HepG2 (cell line): ENCODE results near the gene ERBB4. TPM values are rescaled to one million over a fixed set of nuclear protein-coding genes. Genes with fewer than 3 reads are reported as not detected.

ENCODE experiments used
- ATAC-seq: fragments of 200-7000 bp; cut with Tn5 transposase; 3 replicates; pipeline ENCODE4 v1.9.1; 2020; ENCODE audit warnings: mild to moderate bottlenecking, moderate library complexity
- BruUV-seq: library from RNA; stranded (reverse); fragments of 400-500 nt; replicated peaks from 2 replicates; lab custom pipeline; 2021; lab: Mats Ljungman, UMichigan
- CTCF ChIA-PET: fragments of 300-600 bp; formaldehyde crosslinking; extraction: SDS; loops from one replicate; lab custom pipeline; 2021; ENCODE audit warnings: low total read pairs, inconsistent platforms, low intra/inter-chr PET ratio; lab: Yijun Ruan, JAX
- POLR2A ChIA-PET: fragments of 350-600 bp; sonication (Branson Sonifier 250); formaldehyde crosslinking; loops from one replicate; lab custom pipeline; 2020; ENCODE audit warnings: antibody characterized with exemption, inconsistent platforms; lab: Yijun Ruan, JAX
- DNase-seq: peaks from one replicate; pipeline ENCODE4 v3.0.0-alpha.2; 2015; ENCODE audit warnings: low spot score
- FAIRE-seq: peaks from 3 replicates; lab custom pipeline; 2011; peaks lifted over from hg19 to GRCh38; lab: Jason Lieb, UNC
- H2AFZ ChIP-seq: one replicate; pipeline ENCODE4 v1.6.1; 2011; ENCODE audit warnings: low read length, inconsistent platforms
- H3K27ac ChIP-seq: fragments of 300-600 bp; 3 replicates; pipeline ENCODE4 v1.8.0; 2011; ENCODE audit warnings: mixed run types, mild to moderate bottlenecking, mixed read lengths, low read length, inconsistent platforms; ENCODE audit not compliant: insufficient read depth; ENCODE audit errors: extremely low read length
- H3K27me3 ChIP-seq, 2 experiments: fragments of 200-600 bp in 1 of 2; 2 replicates in 1 of 2; 3 replicates in 1 of 2; pipeline versions ENCODE4 v1.6.0 to v1.8.0; 2011; ENCODE audit warnings: low read length in 2 of 2, mild to moderate bottlenecking in 2 of 2, moderate library complexity in 2 of 2, inconsistent platforms in 1 of 2; ENCODE audit not compliant: insufficient read depth in 2 of 2, control insufficient read depth in 1 of 2
- H3K36me3 ChIP-seq, 2 experiments: fragments of 200-600 bp in 1 of 2; replicated peaks in 1 of 2; 2 replicates in 1 of 2; 3 replicates in 1 of 2; pipeline versions ENCODE4 v1.5.1 to v1.8.0; 2011; ENCODE audit warnings: low read length in 2 of 2, inconsistent platforms in 1 of 2; ENCODE audit not compliant: insufficient read depth in 2 of 2, control insufficient read depth in 1 of 2
- H3K4me1 ChIP-seq: 2 replicates; pipeline ENCODE4 v1.5.1; 2012; ENCODE audit warnings: low read length, inconsistent platforms; ENCODE audit not compliant: insufficient read depth
- H3K4me2 ChIP-seq: 2 replicates; pipeline ENCODE4 v1.6.0; 2011; ENCODE audit warnings: low read depth, low read length, inconsistent platforms
- H3K4me3 ChIP-seq, 3 experiments: fragments of 200-600 bp in 1 of 3; sonication (generic), shearing (Covaris generic) in 1 of 3; replicated peaks in 1 of 3; 2 replicates each; pipeline ENCODE4 v1.5.1; 2011 to 2016; ENCODE audit warnings: low read length in 3 of 3, inconsistent platforms in 2 of 3, low read depth in 2 of 3, mild to moderate bottlenecking in 2 of 3, control low read depth in 1 of 3, mixed read lengths in 1 of 3; ENCODE audit not compliant: insufficient read depth in 1 of 3
- H3K79me2 ChIP-seq: one replicate; pipeline ENCODE4 v1.6.1; 2011; ENCODE audit warnings: low read length, inconsistent platforms; ENCODE audit not compliant: insufficient read depth
- H3K9ac ChIP-seq: 2 replicates; pipeline ENCODE4 v1.6.0; 2011; ENCODE audit warnings: mild to moderate bottlenecking, low read depth, low read length, inconsistent platforms; ENCODE audit not compliant: insufficient read depth
- H3K9me3 ChIP-seq: 2 replicates; pipeline ENCODE4 v1.5.1; 2012; ENCODE audit warnings: mild to moderate bottlenecking, low read length
- H4K20me1 ChIP-seq: 2 replicates; pipeline ENCODE4 v1.6.0; 2011; ENCODE audit warnings: inconsistent platforms, mild to moderate bottlenecking, low read length, moderate library complexity; ENCODE audit not compliant: insufficient read depth
- ARNTL ChIP-seq: sonication (generic); formaldehyde crosslinking; IDR thresholded peaks from 2 replicates; pipeline ENCODE4 v1.4.0; 2020; ENCODE audit warnings: mild to moderate bottlenecking, missing genetic modification reagents
- ATM ChIP-seq: fragments of 450-650 bp; IDR thresholded peaks from 2 replicates; pipeline ENCODE4 v1.7.1; 2017; ENCODE audit warnings: mild to moderate bottlenecking, borderline replicate concordance
- CCAR2 ChIP-seq: fragments of 200-400 bp; formaldehyde crosslinking; optimal IDR thresholded peaks from 2 replicates; pipeline ENCODE3; 2018; ENCODE audit warnings: low read depth, mild to moderate bottlenecking, low read length, moderate library complexity
- FOXA1 ChIP-seq, 2 experiments: fragments of 450-650 bp in 1 of 2; sonication (generic) in 1 of 2; formaldehyde crosslinking in 1 of 2; IDR thresholded peaks; 2 replicates each; pipeline versions ENCODE4 v1.4.0 to v1.6.1; 2016 to 2020; ENCODE audit warnings: missing genetic modification reagents in 1 of 2
- SP4 ChIP-seq: sonication (generic); formaldehyde crosslinking; IDR thresholded peaks from 2 replicates; pipeline ENCODE4 v1.8.1; 2023; ENCODE audit warnings: mild to moderate bottlenecking, missing genetic modification reagents
- SRSF1 ChIP-seq: fragments of 200-400 bp; formaldehyde crosslinking; optimal IDR thresholded peaks from 2 replicates; pipeline ENCODE3; 2017; ENCODE audit warnings: mild to moderate bottlenecking, low read depth, low read length, moderate library complexity
- TEAD2 ChIP-seq: sonication (generic); formaldehyde crosslinking; IDR thresholded peaks from 2 replicates; pipeline ENCODE4 v1.9.0; 2021; ENCODE audit warnings: missing genetic modification reagents
- ZSCAN31 ChIP-seq: sonication (generic); formaldehyde crosslinking; IDR thresholded peaks from 2 replicates; pipeline ENCODE4 v1.5.0; 2020; ENCODE audit warnings: low read depth, mild to moderate bottlenecking, missing genetic modification reagents
- WGBS: methylation state at CpG from one replicate; pipeline ENCODE4 v1.1.6; 2017; ENCODE audit warnings: low lambda C conversion rate; 5-methylcytosine and 5-hydroxymethylcytosine counted together
- in situ Hi-C: cut with HindIII; loops from 2 replicates; pipeline ENCODE4 v1.10.0; 2017; ENCODE audit warnings: low pct_unique_long_range_greater_than_20kb; ENCODE audit not compliant: extremely low pct_ligation_motif_present
- intact Hi-C: fragments of 100-400 bp; cut with micrococcal nuclease; formaldehyde crosslinking; loops from one replicate; pipeline ENCODE4 v1.10.0; 2022; ENCODE audit not compliant: unreplicated experiment
- polyA plus RNA-seq, 8 experiments: library from polyadenylated mRNA; depleted of rRNA in 3 of 8; stranded (reverse) in 7 of 8; unstranded in 1 of 8; fragments of >200 nt; fragmentation: Illumina TruSeq in 4 of 8; extraction: Trizol in 4 of 8; gene quantifications; 2 replicates each; pipeline versions ENCODE4 v1.2.1 to v1.2.3, GENCODE V29; 2011 to 2016; ENCODE audit warnings: low read depth in 4 of 8, missing spikeins in 1 of 8, mixed read lengths in 1 of 8; ENCODE audit not compliant: insufficient read depth in 1 of 8
- total RNA-seq, 5 experiments: library from RNA; depleted of rRNA; stranded (reverse); fragments of >200 nt; fragmentation: Illumina TruSeq; extraction: Trizol; gene quantifications; 2 replicates each; pipeline ENCODE4 v1.2.3, GENCODE V29; 2016; ENCODE audit warnings: low read depth in 1 of 5
- TF ChIP-seq, protein P1 (sequence below): sonication (generic); formaldehyde crosslinking; IDR thresholded peaks from 2 replicates; pipeline ENCODE4 v1.5.0; 2020; ENCODE audit warnings: missing genetic modification reagents
- TF ChIP-seq, protein P2 (sequence below): sonication (generic); formaldehyde crosslinking; IDR thresholded peaks from 2 replicates; pipeline ENCODE4 v1.8.1; 2023; ENCODE audit warnings: mild to moderate bottlenecking, moderate library complexity, missing genetic modification reagents
- TF ChIP-seq, protein P3 (sequence below): sonication (generic); formaldehyde crosslinking; IDR thresholded peaks from 2 replicates; pipeline ENCODE4 v1.9.0; 2022; ENCODE audit warnings: low read depth, missing genetic modification reagents
- TF ChIP-seq, protein P4 (sequence below): sonication (generic); formaldehyde crosslinking; IDR thresholded peaks from 2 replicates; pipeline ENCODE4 v1.5.0; 2020; ENCODE audit warnings: missing genetic modification reagents, mild to moderate bottlenecking, borderline replicate concordance

ERBB4 gene
- total and polyA plus RNA-seq, 2 of the 13 experiments (the other 11 are each of a cell fraction or from before 2014, with no cell fraction given) = not detected

DNA sequence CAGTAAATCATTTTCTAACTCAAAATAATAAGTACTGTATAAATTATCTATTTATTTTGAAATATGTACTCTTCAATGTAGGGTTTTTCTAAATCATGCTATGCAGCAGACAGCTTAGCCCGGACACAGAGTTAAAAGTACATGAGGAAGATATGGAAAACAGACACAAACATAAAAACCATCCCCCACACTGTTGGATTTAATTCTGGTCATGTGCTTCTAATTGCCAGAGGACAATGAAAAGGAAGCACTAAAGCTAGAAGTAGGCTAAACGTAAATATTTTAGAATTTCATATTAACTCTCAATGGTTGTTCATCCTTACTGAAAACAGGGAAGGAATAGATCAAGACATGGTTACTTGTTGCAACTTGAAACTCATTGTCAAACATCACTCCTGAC, 420.7 kb downstream of the ERBB4 start (continued):
- TF ChIP-seq, protein P1, sequence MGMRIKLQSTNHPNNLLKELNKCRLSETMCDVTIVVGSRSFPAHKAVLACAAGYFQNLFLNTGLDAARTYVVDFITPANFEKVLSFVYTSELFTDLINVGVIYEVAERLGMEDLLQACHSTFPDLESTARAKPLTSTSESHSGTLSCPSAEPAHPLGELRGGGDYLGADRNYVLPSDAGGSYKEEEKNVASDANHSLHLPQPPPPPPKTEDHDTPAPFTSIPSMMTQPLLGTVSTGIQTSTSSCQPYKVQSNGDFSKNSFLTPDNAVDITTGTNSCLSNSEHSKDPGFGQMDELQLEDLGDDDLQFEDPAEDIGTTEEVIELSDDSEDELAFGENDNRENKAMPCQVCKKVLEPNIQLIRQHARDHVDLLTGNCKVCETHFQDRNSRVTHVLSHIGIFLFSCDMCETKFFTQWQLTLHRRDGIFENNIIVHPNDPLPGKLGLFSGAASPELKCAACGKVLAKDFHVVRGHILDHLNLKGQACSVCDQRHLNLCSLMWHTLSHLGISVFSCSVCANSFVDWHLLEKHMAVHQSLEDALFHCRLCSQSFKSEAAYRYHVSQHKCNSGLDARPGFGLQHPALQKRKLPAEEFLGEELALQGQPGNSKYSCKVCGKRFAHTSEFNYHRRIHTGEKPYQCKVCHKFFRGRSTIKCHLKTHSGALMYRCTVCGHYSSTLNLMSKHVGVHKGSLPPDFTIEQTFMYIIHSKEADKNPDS (CRISPR knock-in tag) = no peak
- TF ChIP-seq FOXA1 (IDR thresholded peaks at IDR 0.05) = no peak
- TF ChIP-seq FOXA1 (CRISPR knock-in tag; IDR thresholded peaks at IDR 0.05) = no peak
- no peak for TF ChIP-seq ZSCAN31
- no peak for TF ChIP-seq SRSF1
- TF ChIP-seq, protein P2, sequence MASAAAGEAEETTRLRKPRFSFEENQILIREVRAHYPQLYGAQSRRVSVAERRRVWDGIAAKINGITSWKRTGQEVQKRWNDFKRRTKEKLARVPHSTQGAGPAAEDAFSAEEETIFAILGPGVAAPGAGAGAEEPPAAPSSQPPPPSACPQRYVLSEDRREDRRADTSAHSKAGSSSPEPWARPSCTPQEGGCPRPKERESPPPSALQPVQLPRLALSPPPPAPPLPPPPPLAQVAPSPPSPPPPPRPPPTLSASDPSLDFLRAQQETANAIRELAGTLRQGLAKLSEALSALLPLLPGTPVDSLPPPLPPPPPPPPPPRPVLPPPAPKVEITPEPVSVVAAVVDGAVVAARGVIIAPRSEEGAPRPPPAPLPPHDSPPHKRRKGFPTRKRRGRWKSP = no peak
- no peak for TF ChIP-seq SP4 (CRISPR knock-in tag)
- TF ChIP-seq TEAD2 (CRISPR knock-in tag) = no peak
- no peak for TF ChIP-seq ATM
- TF ChIP-seq CCAR2 = no peak

DNA sequence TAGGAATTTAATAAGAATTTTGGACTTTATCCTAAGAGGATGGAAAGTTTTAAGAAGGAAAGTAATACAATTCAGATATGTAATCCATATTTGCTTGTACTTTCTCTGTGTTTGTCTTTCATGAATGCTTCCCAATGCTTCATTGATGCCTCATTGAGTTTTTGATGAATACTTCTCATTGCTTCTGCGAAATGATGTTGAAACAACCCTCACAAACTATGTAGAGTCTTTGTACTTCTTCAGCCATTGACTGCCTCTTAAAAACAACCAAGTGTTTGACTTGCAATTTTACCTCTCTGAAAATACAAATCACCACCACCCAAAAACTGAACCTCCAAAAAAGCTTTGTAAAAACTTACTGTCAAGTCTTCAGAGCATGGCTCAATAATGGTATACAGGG, 424.1 kb downstream of the ERBB4 start:
- ChIA-PET POLR2A (no interaction called here), CTCF (no interaction called here)
- no peak overlapping the region for H2AFZ ChIP-seq
- WGBS = 21% methylated on average over 1 of the region's 1 CpG
- H3K79me2 ChIP-seq = no peaks in the 10 kb centered on the region
- no peak for ATAC-seq
- H3K9ac ChIP-seq = no peak overlapping the region
- DNase-seq = no peak
- FAIRE-seq = no peak
- no TSS peak for BruUV-seq
- H3K4me1 ChIP-seq = no peaks in the 10 kb centered on the region
- H3K9me3 ChIP-seq = no peaks in the 10 kb centered on the region
- H3K4me3 ChIP-seq = no peak overlapping the region
- H3K4me2 ChIP-seq = no peak overlapping the region
- in situ Hi-C loops (no loop called here), intact Hi-C loops (no loop called here)
- no peaks in the 10 kb centered on the region for H4K20me1 ChIP-seq
- H3K27me3 ChIP-seq = no peaks in the 10 kb centered on the region
- H3K36me3 ChIP-seq = no peaks in the 10 kb centered on the region
- no peak overlapping the region for H3K27ac ChIP-seq
- TF ChIP-seq, protein P3, sequence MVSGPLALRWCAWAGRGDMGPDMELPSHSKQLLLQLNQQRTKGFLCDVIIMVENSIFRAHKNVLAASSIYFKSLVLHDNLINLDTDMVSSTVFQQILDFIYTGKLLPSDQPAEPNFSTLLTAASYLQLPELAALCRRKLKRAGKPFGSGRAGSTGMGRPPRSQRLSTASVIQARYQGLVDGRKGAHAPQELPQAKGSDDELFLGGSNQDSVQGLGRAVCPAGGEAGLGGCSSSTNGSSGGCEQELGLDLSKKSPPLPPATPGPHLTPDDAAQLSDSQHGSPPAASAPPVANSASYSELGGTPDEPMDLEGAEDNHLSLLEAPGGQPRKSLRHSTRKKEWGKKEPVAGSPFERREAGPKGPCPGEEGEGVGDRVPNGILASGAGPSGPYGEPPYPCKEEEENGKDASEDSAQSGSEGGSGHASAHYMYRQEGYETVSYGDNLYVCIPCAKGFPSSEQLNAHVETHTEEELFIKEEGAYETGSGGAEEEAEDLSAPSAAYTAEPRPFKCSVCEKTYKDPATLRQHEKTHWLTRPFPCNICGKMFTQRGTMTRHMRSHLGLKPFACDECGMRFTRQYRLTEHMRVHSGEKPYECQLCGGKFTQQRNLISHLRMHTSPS (CRISPR knock-in tag) = no peak
- TF ChIP-seq, protein P4, sequence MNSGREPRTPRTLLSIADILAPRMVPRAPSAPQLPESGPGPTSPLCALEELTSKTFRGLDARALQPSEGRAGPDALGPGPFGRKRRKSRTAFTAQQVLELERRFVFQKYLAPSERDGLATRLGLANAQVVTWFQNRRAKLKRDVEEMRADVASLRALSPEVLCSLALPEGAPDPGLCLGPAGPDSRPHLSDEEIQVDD (CRISPR knock-in tag) = no peak
- TF ChIP-seq ARNTL (CRISPR knock-in tag) = no peak
